SU-DHL-6 (cell line): Measurements from ENCODE around the gene FASTKD3.

Experiments used
- CTCF ChIP-seq: fragments of 200-600 bp; sonication (generic); IDR thresholded peaks from one replicate; pipeline ENCODE4 v1.5.1; 2017; ENCODE audit warnings: antibody characterized with exemption, mild to moderate bottlenecking, low read length, moderate library complexity; ENCODE audit not compliant: insufficient read depth, poor library complexity, severe bottlenecking
- EZH2phosphoT487 ChIP-seq: fragments of 200-600 bp; sonication (generic), shearing (Covaris generic); conservative IDR thresholded peaks from 2 replicates; pipeline ENCODE4 v1.6.1; 2018; ENCODE audit warnings: mild to moderate bottlenecking, antibody characterized with exemption, low read length, moderate library complexity, mixed read lengths

GRCh38 chr5:7827610-7828009 is 41.2 kb downstream of the FASTKD3 start:
- TF ChIP-seq CTCF: no peak
- no peak for TF ChIP-seq EZH2phosphoT487
